H1 (cell line): ENCODE data around the gene FLT3. TPM values are rescaled to one million over a fixed set of nuclear protein-coding genes. Genes with fewer than 3 reads are reported as not detected.

ENCODE experiments used
- RNF2 ChIP-seq: fragments of 200-900, 300-1000 bp; sonication (generic); IDR thresholded peaks from 2 replicates; pipeline ENCODE4 v1.7.1; 2016; ENCODE audit warnings: borderline replicate concordance, low read depth, mild to moderate bottlenecking, antibody characterized with exemption, low read length; ENCODE audit not compliant: poor library complexity, severe bottlenecking; ENCODE audit errors: missing control alignments
- SIX5 ChIP-seq: IDR thresholded peaks from 2 replicates; pipeline ENCODE4 v1.6.1; 2011; ENCODE audit warnings: mild to moderate bottlenecking, low read depth, low read length
- ZNF274 ChIP-seq: IDR thresholded peaks from 2 replicates; pipeline ENCODE4 v1.7.0; 2012; ENCODE audit warnings: low read length, borderline replicate concordance; ENCODE audit errors: extremely low read depth
- polyA plus RNA-seq, 7 experiments: library from polyadenylated mRNA; depleted of rRNA in 3 of 7; stranded (reverse) in 5 of 7; unstranded in 2 of 7; fragments of >200 nt in 5 of 7; fragments of 200-250 nt in 2 of 7; gene quantifications; 1 replicate in 5 of 7; 2 replicates in 1 of 7; 4 replicates in 1 of 7; pipeline versions ENCODE4 v1.2.1 to v1.2.3, GENCODE V29; 2011 to 2013; ENCODE audit warnings: missing spikeins in 2 of 7, mixed read lengths in 2 of 7
- total RNA-seq: library from RNA; stranded (reverse); fragmentation: NEBNext Ultra II Directional; extraction: Animal tissue kit (Norgen Biotek cat#: 25700); gene quantifications from 2 replicates; pipeline ENCODE4 v1.2.1, GENCODE V29; 2021

Gene FLT3
- total and polyA plus RNA-seq, 2 of the 8 experiments (the other 6 are each of a cell fraction or from before 2014, with no cell fraction given) = 0.44 to 0.71 TPM

GRCh38 chr13:27973291-27973690 is 127.1 kb downstream of the FLT3 start (continued):
- TF ChIP-seq ZNF274 (no peak), RNF2 (peak; percentile 3), SIX5 (no peak)
- TF ChIP-seq, all 59 proteins: peak for 3
